GM04503 (cell line): ENCODE measurements around the gene DYNC1I1.

Experiments
- DNase-seq: peaks from one replicate; pipeline ENCODE4 v3.0.0-alpha.2; 2012; ENCODE audit warnings: low read depth

The DYNC1I1 gene

GRCh38 chr7:95861041-95861440 is 88.7 kb downstream of the DYNC1I1 start:
- no peak for DNase-seq

- no peak for DNase-seq
Measured at GRCh38 chr7:95863623-95864022, 91.3 kb downstream of the DYNC1I1 start.

DNA sequence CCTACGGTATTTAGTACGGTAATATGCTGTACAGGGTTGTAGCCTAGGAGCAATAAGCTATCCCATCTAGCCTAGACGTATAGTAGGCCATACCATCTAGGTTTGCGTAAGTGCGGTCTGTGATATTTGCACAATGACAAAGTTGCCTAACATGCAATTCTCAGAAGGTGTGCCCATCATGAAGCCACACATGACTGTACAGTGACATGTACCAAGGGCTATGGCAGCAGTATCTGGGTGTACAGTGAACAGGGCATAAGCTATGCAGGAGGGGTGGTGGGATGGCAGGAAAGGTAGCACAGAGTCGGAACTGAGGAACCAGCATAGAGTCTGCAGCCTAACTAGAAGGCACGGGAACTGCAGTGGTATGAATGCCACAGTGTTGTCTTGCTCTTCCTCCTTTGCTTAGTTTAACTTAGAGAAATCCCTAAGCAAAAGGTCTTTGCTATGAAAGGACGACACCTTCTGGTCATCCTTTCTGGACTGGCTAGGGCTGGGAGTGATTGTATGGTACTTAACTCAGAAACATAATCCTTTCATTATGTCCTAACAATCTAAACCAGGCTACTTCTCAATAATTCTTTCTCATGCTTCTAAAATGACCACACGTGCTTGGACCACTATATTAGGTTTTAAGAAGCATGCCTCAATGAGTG is 93.5 kb downstream of the DYNC1I1 start:
- no peak for DNase-seq

DNA sequence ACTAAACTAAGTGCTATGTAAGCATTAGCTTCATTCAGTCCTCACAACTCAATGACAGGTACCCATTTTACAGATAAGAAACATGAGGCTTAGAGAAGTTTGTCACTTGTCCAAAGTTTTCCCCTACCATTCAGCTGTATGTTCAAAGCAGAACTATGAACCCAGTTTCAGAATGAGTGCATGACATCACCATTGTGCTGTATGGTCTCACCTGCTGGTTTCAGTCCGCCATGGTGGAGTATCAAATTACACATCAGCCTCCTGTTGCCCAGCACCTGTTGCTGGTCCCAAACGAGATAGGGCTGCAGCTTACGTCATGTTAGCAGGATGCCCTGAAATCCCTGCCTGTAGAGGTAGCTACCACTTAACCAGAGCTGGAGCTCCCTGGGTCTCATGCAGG is 95.0 kb downstream of the DYNC1I1 start:
- no peak for DNase-seq

DNA sequence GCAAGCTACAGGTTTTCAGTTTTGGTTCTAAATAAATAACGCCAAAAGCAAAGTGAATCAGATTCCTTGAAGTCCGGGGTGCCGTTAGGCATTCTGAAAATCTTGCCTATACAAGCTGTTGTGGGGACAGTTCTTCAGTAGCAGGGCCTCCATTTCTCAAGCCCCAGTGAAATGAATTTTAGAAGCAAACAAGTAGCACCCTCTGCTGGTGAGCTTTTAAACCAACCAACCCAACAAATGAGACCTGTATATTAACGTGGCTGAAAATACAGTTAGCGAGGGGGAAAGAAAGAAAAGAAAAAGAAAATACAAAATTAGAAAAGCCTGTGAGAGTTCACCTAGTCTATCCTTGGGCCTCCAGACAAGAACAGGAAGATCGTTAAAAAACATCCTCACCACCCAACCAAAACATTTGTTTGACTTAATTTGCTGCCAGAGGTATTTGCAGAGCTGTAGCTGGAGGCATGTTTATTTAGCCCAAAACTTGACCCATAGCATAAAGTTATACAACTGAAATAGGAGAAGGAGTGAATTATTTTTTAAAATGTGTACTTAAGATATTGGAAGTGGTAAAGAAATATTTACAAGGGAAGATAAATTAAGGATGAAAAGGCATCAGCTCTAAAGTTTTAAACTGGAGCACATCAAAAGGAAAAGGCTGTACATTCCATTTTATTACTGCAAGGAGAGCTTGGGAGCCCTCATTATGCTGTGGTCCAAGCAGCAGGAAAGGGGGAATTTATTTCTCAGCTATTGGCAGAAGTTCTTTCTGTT is 98.9 kb downstream of the DYNC1I1 start:
- DNase-seq = no peak

- no peak for DNase-seq
Measured at GRCh38 chr7:95871896-95872295, 99.5 kb downstream of the DYNC1I1 start.

- no peak for DNase-seq
Measured at GRCh38 chr7:95874129-95874528, 101.8 kb downstream of the DYNC1I1 start.

- no peak for DNase-seq
Measured at GRCh38 chr7:95874541-95875265, 102.3 kb downstream of the DYNC1I1 start.

GRCh38 chr7:95875519-95875918 is 103.2 kb downstream of the DYNC1I1 start:
- DNase-seq = no peak

- DNase-seq = no peak
Measured at GRCh38 chr7:95878677-95879076, 106.3 kb downstream of the DYNC1I1 start.

DNA sequence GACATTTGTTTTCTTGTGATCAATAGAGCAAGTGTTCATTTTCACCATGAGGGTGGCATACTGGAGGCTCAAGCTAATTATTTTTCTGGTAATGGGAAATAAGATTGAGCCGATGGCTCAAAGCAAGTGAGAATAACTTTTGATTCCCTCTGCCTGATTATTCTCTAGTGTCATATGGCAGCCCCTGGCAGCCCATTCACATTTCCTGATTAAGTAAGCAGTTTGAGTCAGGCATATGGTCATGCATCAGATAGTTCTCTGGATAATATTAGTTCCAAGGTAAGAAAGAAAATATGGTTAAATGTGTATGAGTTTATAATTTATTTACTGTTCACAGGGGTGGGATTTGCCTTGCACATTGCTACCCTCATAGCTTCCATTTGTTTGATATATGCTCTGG is 109.2 kb downstream of the DYNC1I1 start:
- DNase-seq = no peak

DNA sequence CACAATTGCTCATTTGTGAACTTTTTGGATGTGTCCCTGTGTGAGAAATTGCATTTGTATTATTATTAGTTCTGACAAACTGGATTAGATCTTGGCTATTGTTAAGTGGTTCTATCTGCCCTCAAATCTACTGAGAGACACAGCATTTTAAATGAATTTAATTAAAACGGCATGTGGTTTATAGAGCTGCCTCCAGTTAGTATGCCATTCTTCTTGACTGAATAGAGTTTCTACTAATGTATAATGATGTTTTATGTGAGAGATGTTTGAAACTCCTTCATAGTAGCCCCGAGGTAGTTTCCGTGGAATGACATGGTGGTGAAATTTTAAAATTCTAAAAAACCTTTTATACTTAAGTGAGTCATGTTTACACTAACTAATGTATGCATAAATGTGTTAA is 110.9 kb downstream of the DYNC1I1 start:
- DNase-seq = no peak

DNA sequence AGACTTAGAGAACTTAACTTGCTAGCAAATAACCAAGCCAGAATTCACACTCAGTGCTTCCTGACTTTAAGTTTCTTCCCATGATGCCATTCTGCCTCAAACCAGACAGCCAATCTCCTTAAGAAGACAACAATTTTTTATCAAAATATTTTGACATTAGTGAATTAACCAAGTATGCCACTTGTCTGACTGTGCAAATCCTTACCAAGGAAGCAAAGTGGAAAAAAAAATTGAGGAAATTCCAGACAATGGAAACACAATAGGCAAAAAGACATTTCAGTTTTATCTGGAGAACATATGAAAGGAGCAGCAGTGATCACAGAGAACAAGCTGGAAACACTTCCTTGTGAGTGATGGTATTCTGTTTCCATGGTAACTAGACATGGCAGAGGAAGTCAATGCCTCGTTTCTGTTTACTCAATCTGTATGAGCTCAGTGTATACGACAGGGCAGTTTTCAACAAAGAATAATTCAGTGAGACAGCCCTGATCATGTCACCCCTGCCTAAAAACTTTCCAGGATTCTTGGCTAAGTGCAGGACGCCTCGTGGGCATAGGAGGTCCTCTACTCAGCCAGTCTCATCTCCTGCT is 114.2 kb downstream of the DYNC1I1 start:
- DNase-seq = no peak

- DNase-seq = no peak
Measured at GRCh38 chr7:95893484-95893883, 121.1 kb downstream of the DYNC1I1 start.

DNA sequence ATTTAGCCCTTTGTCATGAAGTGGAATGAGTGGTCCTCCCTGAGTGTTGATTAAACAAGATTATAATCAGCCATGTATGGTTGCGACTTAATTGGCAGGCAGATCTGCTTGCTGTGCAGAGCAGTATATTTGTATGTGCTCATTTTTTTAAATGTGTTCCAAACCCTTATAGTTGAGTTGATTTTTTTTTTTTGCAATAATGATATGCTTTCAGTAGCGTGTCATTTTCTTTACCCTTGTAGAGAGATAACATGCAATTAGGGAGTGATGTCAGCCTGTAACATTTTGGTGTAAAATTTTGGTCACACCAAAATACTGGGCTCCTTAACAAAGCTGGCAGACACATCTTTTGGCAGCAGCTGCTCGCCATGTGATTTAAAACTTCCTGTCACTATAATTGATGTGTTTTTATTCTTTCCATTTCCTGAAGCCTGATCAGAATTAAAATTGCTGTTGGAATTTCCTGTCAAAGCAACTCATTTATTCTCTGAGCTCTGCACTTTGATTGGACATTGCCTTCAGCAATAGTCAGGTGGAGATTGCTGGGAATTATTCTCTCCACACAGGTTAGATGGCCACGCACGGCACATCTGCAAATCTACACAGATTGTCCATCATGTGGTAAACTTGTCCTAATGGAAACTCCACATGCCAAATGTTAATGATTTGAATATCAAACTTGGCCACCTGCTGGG is 125.3 kb downstream of the DYNC1I1 start:
- DNase-seq = no peak

GRCh38 chr7:95899919-95900513 is 127.7 kb downstream of the DYNC1I1 start:
- no peak for DNase-seq

GRCh38 chr7:95901006-95901405 is 128.7 kb downstream of the DYNC1I1 start:
- DNase-seq = no peak

DNA sequence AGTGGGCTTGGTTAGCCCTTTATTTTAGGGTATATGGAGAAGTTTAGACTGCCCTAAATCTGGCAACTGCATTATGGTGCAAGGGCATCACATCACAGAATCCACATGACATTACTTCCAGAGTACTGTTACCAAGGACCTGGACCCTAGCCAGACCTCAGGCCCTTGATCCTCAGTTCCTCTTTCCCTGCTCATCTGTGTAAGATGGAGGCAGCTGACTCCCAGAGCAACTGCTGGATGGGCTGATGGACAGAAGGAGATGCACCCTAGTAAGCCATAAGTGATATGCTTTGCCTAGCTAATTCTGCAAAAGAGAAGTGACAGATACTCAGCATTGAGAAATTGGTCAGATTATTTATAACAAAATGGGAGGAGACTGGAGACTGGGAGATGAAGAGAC is 131.7 kb downstream of the DYNC1I1 start:
- no peak for DNase-seq

GRCh38 chr7:95905167-95905566 is 132.8 kb downstream of the DYNC1I1 start:
- no peak for DNase-seq

GRCh38 chr7:95906851-95907250 is 134.5 kb downstream of the DYNC1I1 start:
- no peak for DNase-seq

DNA sequence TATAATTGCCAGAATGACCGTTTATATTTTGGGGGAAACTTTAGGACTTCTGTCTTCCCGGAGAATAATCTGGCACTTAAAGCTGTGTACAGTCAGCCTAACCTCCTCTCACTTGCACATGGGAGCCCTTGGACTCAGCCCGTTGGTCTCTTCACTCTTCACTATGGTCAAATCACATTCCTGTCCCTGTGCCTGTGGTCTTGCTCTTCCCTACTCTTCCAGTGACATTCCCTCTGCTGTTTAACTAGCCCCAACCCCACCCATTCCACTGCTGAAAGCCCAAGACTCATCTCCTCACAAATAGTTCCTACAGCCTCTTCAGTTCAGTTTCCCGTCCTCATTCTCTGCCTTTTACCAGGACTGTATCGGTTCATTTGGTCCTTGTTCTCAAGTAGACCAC is 135.0 kb downstream of the DYNC1I1 start:
- no peak for DNase-seq

GRCh38 chr7:95908499-95908898 is 136.1 kb downstream of the DYNC1I1 start:
- DNase-seq = no peak
